CD4-positive, alpha-beta T cell treated with Interleukin-10 for 1 hour (primary cell): ENCODE measurements around the gene DST.

ENCODE experiments used
- DNase-seq: peaks from one replicate; pipeline ENCODE4 v3.0.0-alpha.2; 2020

Gene DST

DNA sequence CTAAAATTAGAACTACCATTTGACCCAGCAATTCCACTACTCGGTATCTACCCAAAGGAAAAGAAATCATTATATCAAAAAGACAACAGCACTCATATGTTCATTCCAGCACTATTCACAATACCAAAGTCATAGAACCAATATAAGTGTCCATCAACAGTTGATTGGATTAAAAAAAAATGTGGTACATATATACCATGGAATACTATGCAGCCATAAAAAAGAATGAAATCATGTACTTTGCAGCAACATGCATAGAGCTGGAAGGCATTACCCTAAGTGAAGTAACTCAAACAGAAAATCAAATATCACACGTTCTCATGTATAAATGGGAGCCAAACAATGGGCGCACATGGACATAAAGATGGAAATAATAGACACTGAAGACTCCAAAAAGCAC lies 163.3 kb downstream of the DST start:
- DNase-seq: no peak

DNA sequence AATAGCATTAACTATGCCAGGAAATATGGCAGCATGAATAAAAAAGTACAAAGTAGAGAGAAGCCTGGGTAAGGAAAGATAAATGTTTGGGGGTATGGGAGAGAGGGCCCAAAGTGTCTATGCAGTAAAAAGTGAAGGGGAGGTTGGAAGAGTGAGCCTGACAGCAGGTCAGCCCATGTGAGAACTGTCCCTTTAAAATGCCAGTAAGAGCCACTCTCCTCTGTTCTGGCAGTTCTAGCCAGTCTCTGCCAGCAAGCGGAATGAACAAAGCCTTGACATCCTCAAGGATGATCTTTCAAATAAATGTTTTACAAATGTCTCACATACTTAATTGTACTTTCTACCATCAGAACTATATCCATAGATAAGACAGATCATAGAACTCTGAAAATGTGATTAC lies 164.5 kb downstream of the DST start:
- DNase-seq: no peak

DNA sequence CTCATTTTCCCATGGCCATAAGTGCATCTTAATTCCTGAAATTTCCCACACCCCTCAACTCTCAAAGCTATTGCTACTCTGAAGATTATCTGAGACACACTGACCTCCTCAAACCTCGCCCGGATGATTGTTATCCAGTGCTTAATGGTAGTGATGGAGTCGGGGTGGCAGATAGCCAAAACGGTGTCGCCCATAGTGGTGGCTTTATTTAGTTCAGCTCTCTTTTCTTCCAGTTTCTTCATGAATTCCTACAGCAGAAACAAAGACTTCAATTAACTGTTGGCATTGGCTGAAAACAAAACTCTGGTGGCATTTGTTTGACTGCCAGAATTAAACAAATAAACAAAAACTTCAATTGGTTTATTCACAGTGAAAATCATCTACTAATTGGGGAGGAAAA lies 165.4 kb downstream of the DST start:
- DNase-seq: no peak

DNA sequence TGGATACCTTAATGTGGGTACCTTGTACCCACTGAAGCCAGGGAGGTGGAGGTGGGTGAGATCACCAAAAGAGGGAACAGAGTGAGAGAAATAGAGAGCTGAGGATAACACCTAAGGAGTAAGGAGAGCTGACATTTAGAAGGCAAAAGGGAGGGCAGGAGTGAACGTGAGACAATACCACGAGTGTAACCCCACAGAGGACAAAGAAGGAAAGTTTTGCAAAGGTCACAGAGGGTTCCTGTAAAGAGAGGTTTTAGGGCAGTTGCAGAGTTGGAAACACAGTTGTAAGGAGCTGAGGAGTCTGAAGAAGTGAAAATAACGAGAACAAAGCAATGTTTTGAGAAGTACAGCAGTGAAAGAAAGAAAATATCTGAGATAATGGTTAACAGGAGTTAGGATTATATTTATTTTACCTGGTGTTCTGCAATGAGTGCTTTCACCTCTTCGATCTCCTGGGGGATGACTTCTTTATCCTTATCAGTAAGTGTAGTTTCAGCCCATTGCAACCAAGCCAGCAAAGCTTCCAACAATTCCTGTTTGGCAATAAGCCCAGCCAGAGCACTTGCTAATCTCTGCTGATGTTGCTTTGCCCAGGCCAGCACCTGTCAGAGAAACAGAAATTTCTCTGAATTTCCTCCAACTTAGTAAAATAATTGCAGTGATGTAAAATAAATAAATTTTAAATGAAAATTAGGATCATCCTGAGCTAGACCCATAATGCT lies 166.8 kb downstream of the DST start:
- no peak for DNase-seq

DNA sequence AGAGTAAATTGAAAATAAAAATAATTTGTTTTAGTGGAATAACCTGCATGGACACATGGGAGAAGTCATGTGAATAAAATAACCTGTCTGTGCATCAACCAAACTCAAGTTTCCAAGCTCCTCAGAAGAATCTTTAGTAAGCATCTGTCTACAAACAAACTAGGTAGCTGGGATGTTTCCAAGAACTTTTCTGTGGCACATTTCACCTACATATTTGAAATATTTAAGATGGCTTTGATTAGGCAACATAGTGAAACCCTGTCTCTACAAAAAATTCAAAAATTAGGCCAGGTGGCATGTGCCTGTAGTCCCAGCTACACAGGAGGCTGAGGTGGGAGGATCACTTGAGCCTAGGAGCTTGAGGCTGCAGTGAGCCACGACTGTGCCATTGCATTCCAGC lies 168.2 kb downstream of the DST start:
- no peak for DNase-seq

DNA sequence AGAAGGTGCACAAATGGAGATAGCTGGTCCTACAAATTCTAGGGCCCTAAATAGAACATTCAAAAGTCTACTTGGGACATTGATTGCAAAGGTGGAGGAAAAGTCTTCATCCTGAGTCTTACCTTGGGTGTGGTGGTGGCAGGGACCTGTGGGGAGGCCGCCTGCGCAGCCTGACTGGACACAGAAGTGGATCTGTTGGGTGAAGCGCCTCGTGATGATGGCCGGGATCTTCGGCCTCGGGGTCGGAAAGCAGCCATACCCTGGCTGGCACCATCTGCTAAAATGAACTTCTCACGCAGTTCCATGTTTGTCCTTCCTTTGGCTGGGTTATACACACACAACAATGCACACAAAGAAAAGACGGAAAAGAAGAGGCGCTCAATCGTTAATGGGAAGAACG lies 179.2 kb downstream of the DST start:
- no peak for DNase-seq

DNA sequence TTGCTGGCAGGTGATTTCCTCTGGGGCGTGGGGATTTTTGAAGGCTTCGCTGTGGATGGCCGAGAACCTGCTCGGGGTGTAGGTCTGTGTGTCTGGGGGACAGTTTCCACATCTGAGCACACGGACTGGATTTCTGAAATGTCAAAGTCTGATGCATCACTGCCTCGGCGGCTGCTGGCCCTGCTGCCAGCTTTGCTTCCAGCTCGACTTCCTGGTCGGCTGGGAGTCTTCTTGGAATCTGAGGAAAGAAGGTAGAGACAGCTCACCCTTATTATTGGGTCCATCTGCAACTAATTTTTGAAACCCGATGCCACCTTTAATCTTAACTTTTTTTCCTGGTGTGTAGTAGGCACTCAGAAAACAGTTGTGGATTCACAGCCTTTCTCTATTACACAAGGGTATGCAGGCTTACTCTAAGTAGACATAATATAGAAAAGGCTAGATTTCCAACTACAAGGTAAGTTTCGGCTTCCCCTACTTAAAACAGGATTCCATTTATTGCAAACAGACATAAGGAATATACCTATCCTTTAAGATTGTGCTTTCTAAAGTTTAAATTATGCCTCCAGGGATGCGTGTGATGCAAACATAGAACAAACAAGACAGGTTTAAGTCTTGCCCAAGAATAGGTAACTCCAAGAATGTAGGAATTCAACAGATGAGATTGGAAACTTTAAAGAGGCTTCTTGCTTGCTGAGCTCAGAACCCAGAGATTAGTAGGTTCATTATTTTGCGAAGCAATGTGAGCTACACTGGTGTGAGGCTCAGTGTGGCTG lies 183.5 kb downstream of the DST start:
- DNase-seq: no peak

DNA sequence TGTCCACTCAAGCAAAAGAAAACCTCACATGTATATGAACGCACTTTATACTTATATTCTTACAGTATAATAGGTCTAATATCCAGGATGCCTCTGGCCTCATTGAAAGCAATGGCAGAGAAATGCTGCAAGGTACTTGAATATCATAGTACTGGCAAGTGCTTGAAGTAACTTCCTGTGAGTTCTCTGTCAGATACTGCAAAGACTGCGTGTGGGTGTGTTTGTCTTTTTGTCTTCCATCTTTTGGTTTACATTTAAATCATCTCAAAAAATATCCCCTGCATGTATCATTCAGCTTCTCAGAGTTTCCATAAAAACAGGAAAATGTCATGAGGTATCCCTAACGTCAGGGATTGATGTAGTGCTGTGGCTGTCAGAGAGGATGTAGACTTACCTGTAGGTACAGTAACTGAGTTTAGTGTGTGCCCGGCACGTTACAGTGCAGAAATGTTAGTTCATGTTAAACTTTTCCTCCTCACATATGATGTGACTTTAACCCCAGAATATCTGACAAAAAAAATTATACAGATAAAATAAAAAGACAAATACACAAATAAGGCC lies 184.3 kb downstream of the DST start:
- no peak for DNase-seq

DNA sequence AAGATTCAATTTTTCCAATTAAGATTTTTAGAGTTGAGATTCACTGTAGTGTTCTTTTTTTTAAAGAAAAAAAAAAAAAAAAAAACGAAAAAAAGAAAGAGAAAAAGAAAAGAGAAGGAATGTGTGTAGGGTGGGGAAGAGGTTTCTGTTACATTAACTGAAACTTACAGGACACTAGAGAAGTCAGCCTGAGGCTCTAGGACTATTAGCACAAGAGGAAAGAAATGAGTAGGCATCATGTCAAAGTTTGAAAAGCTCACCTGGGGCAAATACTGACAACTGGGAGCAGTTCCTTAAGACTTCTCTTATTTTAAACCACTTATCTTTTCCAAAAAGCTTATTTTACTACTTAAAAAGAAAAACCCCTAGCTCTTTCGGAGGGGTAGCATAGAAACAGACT lies 185.9 kb downstream of the DST start:
- DNase-seq: no peak

DNA sequence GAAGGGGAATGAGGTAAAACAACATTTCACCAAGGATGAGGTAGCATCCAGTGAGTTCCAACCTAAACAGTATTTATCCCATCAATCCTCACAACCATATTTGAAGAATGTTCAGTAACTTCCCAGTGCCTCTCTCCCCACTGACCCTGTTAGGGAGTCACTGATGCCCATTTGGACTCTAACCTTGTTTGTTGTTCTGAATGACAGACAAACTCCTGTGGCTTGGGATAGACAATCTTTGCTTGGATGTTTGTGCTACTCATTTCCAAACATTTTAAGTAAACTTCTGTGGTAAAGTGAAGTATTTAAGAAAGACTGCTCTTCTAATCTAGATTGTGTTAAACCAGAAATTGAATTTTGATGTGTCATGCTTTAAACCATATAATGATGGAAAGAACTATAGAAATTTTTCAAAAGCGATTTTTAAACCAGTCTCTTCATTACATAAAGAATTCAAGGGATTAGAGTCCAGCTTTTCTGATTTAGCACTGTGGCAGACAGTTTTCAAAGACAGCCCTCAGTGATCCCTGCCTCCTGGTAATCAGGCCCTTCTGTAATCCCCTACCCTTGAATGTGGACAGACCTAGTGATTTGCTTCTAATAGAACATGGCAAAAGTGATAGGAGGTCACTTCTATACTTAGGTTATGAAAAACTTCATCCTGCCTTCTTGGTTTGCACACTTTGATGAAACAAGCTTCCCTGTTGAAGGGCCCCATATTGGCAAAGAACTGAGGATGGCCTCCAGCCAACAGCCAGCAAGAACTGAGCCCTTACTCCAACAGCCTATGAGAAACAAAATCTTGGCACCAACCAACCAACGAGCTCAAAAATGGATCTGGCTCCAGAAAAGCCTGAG lies 191.6 kb downstream of the DST start:
- no peak for DNase-seq

DNA sequence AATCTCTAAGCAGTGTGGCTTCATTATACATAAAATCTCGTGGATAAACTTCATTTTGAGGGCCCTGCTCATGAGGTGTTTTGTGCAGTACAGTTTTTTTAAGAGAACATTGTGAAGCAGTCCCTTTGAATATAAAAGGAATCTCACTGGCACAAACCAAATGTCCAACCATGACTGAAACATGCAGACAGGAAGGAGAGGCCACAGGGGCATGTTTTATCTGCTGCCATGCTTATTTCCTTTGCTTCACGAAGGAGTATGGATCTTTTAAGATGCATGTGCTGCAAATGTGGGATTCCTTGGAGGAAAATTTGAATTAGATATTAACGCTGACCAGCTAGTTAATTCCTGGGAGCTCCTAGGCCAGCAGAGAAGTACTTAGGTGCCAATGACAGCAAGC lies 192.3 kb downstream of the DST start:
- DNase-seq: no peak

DNA sequence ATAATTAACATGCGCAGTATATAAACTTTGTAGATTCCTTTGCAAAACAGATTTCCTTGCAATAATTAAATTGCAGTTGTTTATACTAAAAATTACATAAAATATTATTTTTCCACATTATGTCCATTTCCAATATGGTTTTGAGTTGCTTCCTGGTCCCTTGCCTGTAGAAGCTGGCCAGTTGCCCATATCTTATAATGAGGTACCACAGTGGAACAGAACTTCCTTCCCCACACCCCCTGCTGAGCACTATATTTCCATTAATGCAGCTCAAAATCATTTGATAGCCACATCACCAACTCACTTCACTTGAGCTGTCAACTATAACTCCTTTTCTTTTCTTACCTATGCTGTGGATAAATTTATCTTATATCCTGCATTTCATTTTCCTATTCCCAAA lies 194.6 kb downstream of the DST start:
- DNase-seq: no peak

DNA sequence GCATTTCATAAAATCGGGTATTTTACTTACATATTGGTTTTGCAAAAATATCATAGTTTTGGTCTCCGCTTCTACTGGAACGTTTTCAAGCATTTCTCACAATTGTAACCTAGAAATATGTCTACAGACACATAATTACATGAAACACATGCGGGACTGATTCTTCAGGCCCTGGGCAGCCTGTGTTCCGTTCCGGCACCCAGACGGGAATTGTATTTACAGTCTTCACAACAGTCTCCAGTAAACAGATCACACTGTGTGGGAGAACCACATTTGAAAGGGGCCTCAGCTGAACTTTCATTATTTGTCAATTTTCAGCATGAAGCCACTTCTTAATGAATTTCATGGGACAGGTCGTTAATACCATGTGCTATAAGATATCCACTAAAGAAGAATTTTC lies 196.9 kb downstream of the DST start:
- DNase-seq: no peak

DNA sequence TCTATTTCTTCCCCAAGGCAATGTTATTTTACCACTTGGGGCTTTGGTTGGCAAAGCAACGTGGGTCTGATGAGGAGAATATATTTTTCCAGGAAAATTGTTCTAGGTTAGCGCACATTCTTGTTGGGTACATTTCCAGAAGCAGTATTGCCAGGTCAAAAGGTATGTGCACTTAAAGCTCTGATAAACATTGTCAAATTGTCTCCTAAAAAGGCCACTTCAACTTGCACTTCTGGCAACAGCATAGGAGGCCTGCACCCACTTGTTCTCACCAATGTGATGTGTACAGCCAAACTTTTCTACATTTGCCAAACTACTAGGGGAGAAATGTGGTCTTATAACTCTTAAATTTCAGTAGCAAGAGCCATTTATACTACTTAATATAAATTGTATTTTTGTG lies 197.8 kb downstream of the DST start:
- DNase-seq: no peak

DNA sequence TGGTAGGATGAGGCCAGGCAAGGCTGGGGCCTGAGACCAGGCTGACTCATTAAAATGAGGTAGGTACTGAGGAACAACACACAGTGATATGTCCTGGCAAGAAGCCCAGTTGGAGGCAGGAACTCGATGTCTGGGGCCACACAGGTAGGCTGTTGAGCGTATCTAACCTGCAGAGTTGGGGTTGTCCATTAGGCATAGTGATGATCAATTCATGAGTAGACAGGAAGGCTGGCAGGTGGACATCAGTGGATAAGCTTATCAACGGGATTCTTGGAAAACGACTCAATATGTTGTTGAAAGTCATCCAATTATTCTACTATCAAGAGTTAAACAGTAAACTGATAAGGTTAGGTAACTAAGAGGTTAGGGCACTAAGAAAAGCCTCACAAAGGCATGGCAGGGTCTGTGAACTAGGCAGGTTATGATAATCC lies 202.1 kb downstream of the DST start:
- no peak for DNase-seq

DNA sequence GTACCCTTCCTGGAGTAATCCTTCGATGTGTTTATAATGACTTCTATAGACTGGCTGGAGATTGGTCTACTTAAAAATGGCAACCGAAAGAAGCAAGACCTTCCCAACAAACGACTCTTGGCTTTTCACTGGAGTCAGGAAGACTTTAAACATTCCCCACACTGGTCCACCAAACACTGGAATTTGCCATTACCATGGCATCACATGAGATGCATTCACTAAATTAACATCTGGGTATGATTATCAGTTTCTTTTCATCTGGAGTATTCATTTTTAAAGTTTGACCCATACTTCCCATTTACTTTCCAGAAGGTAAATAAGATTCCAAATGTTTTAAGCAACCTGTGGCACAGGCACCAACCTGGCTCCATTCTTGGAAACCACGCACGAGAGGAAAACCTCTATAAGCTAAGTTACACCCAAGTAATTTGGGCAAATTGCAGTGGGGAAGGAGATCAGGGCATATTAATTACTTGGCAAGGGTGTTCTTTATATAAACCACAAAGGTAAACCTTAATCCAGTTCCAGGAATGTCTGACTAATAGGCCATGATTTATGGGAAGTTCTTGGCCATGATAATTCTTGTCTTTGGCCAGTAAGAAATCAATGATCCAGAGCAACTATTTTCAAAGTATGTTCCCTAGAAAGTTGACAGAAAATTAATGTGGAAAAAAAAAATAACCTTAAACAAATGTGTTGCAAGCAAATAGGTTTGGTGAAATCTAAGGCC lies 205.4 kb downstream of the DST start:
- no peak for DNase-seq

DNA sequence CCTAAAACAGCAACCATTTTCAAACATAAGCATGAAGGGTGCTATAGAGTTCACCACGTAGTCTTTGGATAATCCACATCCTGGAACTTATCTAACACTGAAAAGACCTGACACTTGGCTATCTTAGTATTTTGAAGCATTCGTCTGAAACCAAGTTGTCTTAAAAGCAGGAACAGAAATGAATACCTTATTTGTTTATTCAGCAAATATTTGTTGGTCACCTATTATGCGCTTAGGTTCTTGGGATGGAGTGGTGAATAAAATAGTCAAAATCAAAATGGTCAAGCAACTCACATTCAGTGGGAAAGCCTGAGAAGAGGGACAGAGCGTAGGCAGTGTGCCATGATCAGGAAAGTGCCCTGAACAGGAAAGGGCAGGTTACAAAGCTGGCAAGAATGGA lies 206.9 kb downstream of the DST start:
- no peak for DNase-seq

DNA sequence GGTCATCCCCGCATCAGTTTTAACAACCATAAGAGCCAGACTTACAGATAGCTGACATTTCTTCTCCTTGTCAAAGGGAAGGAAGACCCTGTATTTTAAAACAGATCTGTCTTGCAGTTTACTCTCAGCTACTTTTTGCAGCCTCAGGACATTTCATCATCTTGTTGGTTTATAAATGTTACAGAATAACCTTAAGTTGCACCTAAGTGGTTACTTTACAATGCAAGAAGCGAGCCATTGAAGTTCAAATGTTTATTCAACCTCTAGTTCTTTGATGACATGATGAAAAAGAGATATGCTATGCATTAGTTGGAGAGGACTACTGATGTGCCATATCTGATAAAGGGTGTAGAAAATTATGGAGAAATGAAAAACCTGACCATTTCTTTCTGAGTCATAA lies 207.4 kb downstream of the DST start:
- no peak for DNase-seq

DNA sequence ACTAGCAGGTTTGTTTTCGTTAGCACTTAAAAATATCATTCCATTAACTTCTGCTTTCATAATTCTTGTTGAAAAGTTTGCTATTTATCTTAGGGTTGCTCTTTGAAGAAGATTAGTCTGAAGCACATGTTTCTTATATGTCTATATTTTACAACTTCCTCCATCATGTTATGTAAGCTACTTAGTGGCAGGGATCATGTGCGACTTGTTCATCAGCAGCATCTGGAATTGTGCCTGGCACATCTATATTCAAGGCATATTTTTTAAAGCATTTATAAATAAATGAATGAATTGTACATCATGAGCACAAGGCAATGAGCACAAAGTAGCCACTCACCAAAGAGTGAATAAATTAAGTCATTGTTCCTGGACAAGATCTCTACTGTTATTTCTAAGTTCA lies 208.1 kb downstream of the DST start:
- DNase-seq: no peak

DNA sequence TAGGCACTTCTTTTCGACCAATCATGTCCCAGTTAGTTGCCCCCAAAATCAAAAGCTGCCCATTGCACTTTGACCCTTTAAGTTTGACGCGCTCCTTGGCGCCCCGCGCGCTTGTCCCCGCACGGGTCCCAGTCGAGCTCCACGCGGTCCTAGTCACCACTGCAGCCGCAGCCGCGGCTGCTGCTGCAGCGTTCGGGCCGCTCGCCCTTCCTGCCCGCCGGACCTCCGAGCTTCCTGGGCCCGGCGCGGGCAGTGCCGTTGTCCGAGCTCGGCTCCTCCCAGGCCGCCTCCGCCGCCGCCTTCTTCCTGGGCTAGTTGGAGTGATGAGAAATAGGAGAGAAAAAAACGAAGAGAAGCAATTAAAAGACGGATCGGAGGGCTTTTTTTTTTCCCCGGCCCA lies 209.6 kb downstream of the DST start:
- no peak for DNase-seq

DNA sequence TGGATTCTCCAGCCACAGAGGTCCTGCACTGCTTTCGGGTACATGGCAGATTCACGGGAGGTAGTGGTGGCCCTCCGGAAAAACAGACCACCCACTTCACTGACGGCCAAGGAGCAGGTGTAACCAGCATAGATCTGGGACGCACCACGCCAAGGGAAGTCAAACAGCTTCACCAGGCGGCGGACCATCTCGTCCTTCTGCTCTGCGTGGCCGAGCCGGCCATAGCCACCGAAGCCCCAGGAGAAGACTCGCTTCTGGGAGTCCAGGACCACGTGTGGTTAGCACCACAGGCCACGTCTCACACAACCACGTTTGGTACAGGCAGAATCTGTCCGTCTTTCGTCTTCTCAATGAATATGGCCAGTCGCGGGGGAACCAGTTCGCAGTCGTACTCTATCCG lies 210.5 kb downstream of the DST start:
- no peak for DNase-seq
